Muscle of leg (tissue), 9 donors: ENCODE data around the gene GFOD1. TPM values are rescaled to one million over a fixed set of nuclear protein-coding genes. Genes with fewer than 3 reads are reported as not detected.

ENCODE experiments used
- polyA plus RNA-seq, 8 donors: library from polyadenylated mRNA; unstranded; fragments of 120-200 nt; gene quantifications; one replicate each; pipeline versions ENCODE4 v1.2.1 to v1.2.3, GENCODE V29; 2013; ENCODE audit warnings: inconsistent platforms in 1 of 8, low replicate concordance in 1 of 8; ENCODE audit not compliant: insufficient read length in 8 of 8, insufficient read depth in 1 of 8
- total RNA-seq: library from RNA; stranded (reverse); fragments of 120-200 nt; gene quantifications from one replicate; pipeline ENCODE4 v1.2.4, GENCODE V29; 2013

GFOD1 gene
- total and polyA plus RNA-seq, 9 donors = 2.1 to 4.1 (median 2.6) TPM

Other genes with a start within 250 kb of the GFOD1 start
- 15.6 TPM for gene TBC1D7, start 159.1 kb downstream of the GFOD1 start, total RNA-seq
- 10 to 100 TPM; 15.7 to 24.9 (median 20.1) TPM for gene TBC1D7, start 159.1 kb downstream of the GFOD1 start, polyA plus RNA-seq
- gene SIRT5, start 87.0 kb upstream of the GFOD1 start, total RNA-seq = 10.0 TPM
- 10 to 100 TPM in 2 of 8 donors, 1 to 10 TPM in 6; 6.0 to 10.4 (median 8.2) TPM for gene SIRT5, start 87.0 kb upstream of the GFOD1 start, polyA plus RNA-seq
- gene NOL7, start 127.7 kb upstream of the GFOD1 start, total RNA-seq = 49.7 TPM
- gene NOL7, start 127.7 kb upstream of the GFOD1 start, polyA plus RNA-seq = 10 to 100 TPM; 60.2 to 69.0 (median 65.4) TPM
- 23.4 TPM for gene RANBP9, start 224.2 kb upstream of the GFOD1 start, total RNA-seq
- 10 to 100 TPM; 25.3 to 35.6 (median 28.1) TPM for gene RANBP9, start 224.2 kb upstream of the GFOD1 start, polyA plus RNA-seq